Ramos (cell line): ENCODE measurements around the gene PSMD7.
"Not testable (repeated sequence)": the region's sequence is repeated elsewhere in the genome, so short reads cannot be mapped to it uniquely, and the experiment has no call there.

Experiments used
- in situ Hi-C: fragments of 300-500 bp; cut with MboI; formaldehyde crosslinking; loops from one replicate; pipeline ENCODE4 v1.14.3; 2022; ENCODE audit warnings: low sequenced_read_pairs; ENCODE audit not compliant: unreplicated experiment

The PSMD7 gene

GRCh38 chr16:74291577-74292208, 4.9 kb upstream of the PSMD7 start:
- in situ Hi-C loops, result no loop called here

- in situ Hi-C loops, result no loop called here
These were observed 546 bp upstream of the PSMD7 start for GRCh38 chr16:74296104-74296431.

- in situ Hi-C loops, result no loop called here
These were observed 591 bp downstream of the PSMD7 start for GRCh38 chr16:74297145-74297665.

GRCh38 chr16:74298104-74298503, 1.5 kb downstream of the PSMD7 start:
- in situ Hi-C loops, result no loop called here

- in situ Hi-C loops, result no loop called here
These were observed 5.7 kb downstream of the PSMD7 start for GRCh38 chr16:74302341-74302740.

GRCh38 chr16:74304164-74304834, 7.7 kb downstream of the PSMD7 start:
- in situ Hi-C loops, result no loop called here

- in situ Hi-C loops, result no loop called here
These were observed 8.2 kb downstream of the PSMD7 start for GRCh38 chr16:74304835-74305176.

- in situ Hi-C loops, result no loop called here
These were observed 8.7 kb downstream of the PSMD7 start for GRCh38 chr16:74305281-74305680.

- in situ Hi-C loops, result no loop called here
These were observed 9.6 kb downstream of the PSMD7 start for GRCh38 chr16:74305978-74306784.

- in situ Hi-C loops, result no loop called here
These were observed 10.8 kb downstream of the PSMD7 start for GRCh38 chr16:74307383-74307782.

GRCh38 chr16:74309789-74310781, 13.5 kb downstream of the PSMD7 start:
- in situ Hi-C loops, result loop anchor here (10.0 kb wide), 1 partner anchor 125 kb away; no protein-coding TSS in a partner anchor

- in situ Hi-C loops, result loop anchor here (10.0 kb wide), 1 partner anchor 120 kb away; no protein-coding TSS in a partner anchor
These were observed 18.4 kb downstream of the PSMD7 start for GRCh38 chr16:74315059-74315458.

GRCh38 chr16:74320707-74321106, 24.1 kb downstream of the PSMD7 start:
- in situ Hi-C loops, result no loop called here

- in situ Hi-C loops, result no loop called here
These were observed 24.7 kb downstream of the PSMD7 start for GRCh38 chr16:74321356-74321755.

- in situ Hi-C loops, result no loop called here
These were observed 25.7 kb downstream of the PSMD7 start for GRCh38 chr16:74322301-74322710.

- in situ Hi-C loops, result not testable (repeated sequence)
These were observed 28.2 kb downstream of the PSMD7 start for GRCh38 chr16:74324777-74325176.

- in situ Hi-C loops, result no loop called here
These were observed 29.0 kb downstream of the PSMD7 start for GRCh38 chr16:74325641-74326040.

GRCh38 chr16:74328346-74328745, 31.7 kb downstream of the PSMD7 start:
- in situ Hi-C loops, result not testable (repeated sequence)

GRCh38 chr16:74332469-74332868, 35.9 kb downstream of the PSMD7 start:
- in situ Hi-C loops, result not testable (repeated sequence)

- in situ Hi-C loops, result not testable (repeated sequence)
These were observed 40.9 kb downstream of the PSMD7 start for GRCh38 chr16:74337506-74337905.
